Erythroblast (primary cell): ENCODE data around the gene RELA.

ENCODE experiments used
- GATA1 ChIP-seq: IDR thresholded peaks from 2 replicates; pipeline ENCODE4 v1.6.1; 2011; ENCODE audit warnings: low read depth, mild to moderate bottlenecking, control low read depth, low read length, moderate library complexity
- POLR2A ChIP-seq: IDR thresholded peaks from 2 replicates; pipeline ENCODE4 v1.6.1; 2011; ENCODE audit warnings: mild to moderate bottlenecking, low read length

DNA sequence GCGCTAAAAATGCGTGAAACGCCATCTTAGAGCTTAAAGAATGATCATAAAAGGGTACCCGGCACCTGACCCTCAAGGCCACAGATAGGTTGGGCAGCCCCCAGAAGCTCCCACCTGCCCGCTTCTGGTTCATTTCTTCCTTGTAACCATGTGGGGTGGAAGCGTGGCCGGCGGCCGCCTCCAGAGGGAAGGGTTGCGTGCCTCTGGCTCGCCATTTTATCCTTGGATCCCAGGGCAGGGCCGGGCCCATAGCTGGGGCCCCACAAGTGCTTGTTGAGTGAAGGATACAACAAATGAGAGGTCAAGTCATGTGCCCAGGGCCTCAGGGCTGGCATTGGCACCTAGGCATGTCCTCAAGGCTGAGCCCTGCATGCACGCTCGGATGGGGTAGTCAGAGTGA is 41.3 kb downstream of the RELA start:
- TF ChIP-seq POLR2A, result no peak
- TF ChIP-seq GATA1, result no peak
